B cell (primary cell): ENCODE data around the gene RASSF4. TPM values are rescaled to one million over a fixed set of nuclear protein-coding genes. Genes with fewer than 3 reads are reported as not detected.

ENCODE experiments used
- ATAC-seq: fragments of 200-7000 bp; cut with Tn5 transposase; one replicate; pipeline ENCODE4 v1.10.0; 2021; ENCODE audit warnings: low read depth, mild to moderate bottlenecking, moderate number of reproducible peaks, moderate library complexity
- CTCF ChIA-PET: fragments of 350-600 bp; sonication (Branson Sonifier 250); formaldehyde crosslinking; loops from one replicate; lab custom pipeline; 2021; ENCODE audit warnings: antibody characterized with exemption, inconsistent platforms; lab: Charles Lee
- POLR2A ChIA-PET: fragments of 350-600 bp; sonication (Branson Sonifier 250); formaldehyde crosslinking; loops from one replicate; lab custom pipeline; 2021; ENCODE audit warnings: antibody characterized with exemption; lab: Charles Lee
- DNase-seq: peaks from one replicate; pipeline ENCODE4 v3.0.0; 2013
- H2AFZ ChIP-seq: 2 replicates; pipeline ENCODE4 v1.6.1; 2012; ENCODE audit warnings: mild to moderate bottlenecking, low read depth, low read length; ENCODE audit not compliant: insufficient read depth, poor library complexity, severe bottlenecking
- H3K27ac ChIP-seq, 2 donors: 1 replicate in 1 of 2; 2 replicates in 1 of 2; pipeline ENCODE4 v1.5.1; 2012 to 2013; ENCODE audit warnings: low read length in 2 of 2, mild to moderate bottlenecking in 2 of 2, moderate library complexity in 1 of 2
- H3K27me3 ChIP-seq, 4 experiments: fragments of 200-600 bp in 1 of 4; sonication (generic) in 1 of 4; replicated peaks in 1 of 4; 1 replicate in 2 of 4; 2 replicates in 2 of 4; pipeline versions ENCODE4 v1.6.1 to v1.7.0; 2013 to 2016; ENCODE audit warnings: low read length in 3 of 4, mild to moderate bottlenecking in 2 of 4, mixed read lengths in 1 of 4, moderate library complexity in 1 of 4; ENCODE audit not compliant: insufficient read depth in 4 of 4, control insufficient read depth in 3 of 4; ENCODE audit errors: control extremely low read depth in 1 of 4
- H3K36me3 ChIP-seq, 2 experiments: replicated peaks in 1 of 2; 1 replicate in 1 of 2; 2 replicates in 1 of 2; pipeline versions ENCODE4 v1.6.1 to v1.7.1; 2013; ENCODE audit warnings: low read length in 1 of 2; ENCODE audit not compliant: insufficient read depth in 2 of 2, control insufficient read depth in 1 of 2; ENCODE audit errors: control extremely low read depth in 1 of 2, extremely low read depth in 1 of 2
- H3K4me1 ChIP-seq, 2 donors: fragments of 200-600 bp in 1 of 2; sonication (generic) in 1 of 2; 1 replicate in 1 of 2; 2 replicates in 1 of 2; pipeline versions ENCODE4 v1.5.1 to v1.6.1; 2013 to 2017; ENCODE audit warnings: low read length in 2 of 2; ENCODE audit not compliant: control insufficient read depth in 2 of 2, insufficient read depth in 2 of 2
- H3K4me2 ChIP-seq: replicated peaks from 2 replicates; pipeline ENCODE3; 2012; ENCODE audit warnings: mild to moderate bottlenecking, low read depth, low read length; ENCODE audit not compliant: poor library complexity, severe bottlenecking
- H3K4me3 ChIP-seq, 5 experiments: fragments of 200-600 bp in 1 of 5; sonication (generic) in 1 of 5; 1 replicate in 3 of 5; 2 replicates in 2 of 5; pipeline versions ENCODE4 v1.5.1 to v1.7.0; 2011 to 2016; ENCODE audit warnings: low read length in 4 of 5, mild to moderate bottlenecking in 4 of 5, low read depth in 2 of 5, control low read depth in 1 of 5, moderate library complexity in 1 of 5; ENCODE audit not compliant: insufficient read depth in 1 of 5; ENCODE audit errors: control extremely low read depth in 1 of 5, extremely low read depth in 1 of 5
- H3K79me2 ChIP-seq: fragments of 200-600 bp; sonication (generic); one replicate; pipeline ENCODE4 v1.6.0; 2016; ENCODE audit warnings: low read length; ENCODE audit not compliant: control insufficient read depth, insufficient read depth
- H3K9ac ChIP-seq: fragments of 200-600 bp; sonication (generic); 2 replicates; pipeline ENCODE4 v1.6.1; 2017; ENCODE audit warnings: mild to moderate bottlenecking, low read length, moderate library complexity
- H3K9me3 ChIP-seq, 3 donors: one replicate each; pipeline versions ENCODE4 v1.6.1 to v1.7.1; 2013; ENCODE audit warnings: low read length in 2 of 3; ENCODE audit not compliant: control insufficient read depth in 2 of 3, insufficient read depth in 1 of 3; ENCODE audit errors: control extremely low read depth in 1 of 3
- H4K20me1 ChIP-seq: 2 replicates; pipeline ENCODE4 v1.6.0; 2012; ENCODE audit warnings: mild to moderate bottlenecking, low read length; ENCODE audit not compliant: insufficient read depth, control insufficient read depth, poor library complexity, severe bottlenecking
- H3K27ac Mint-ChIP-seq: one replicate; pipeline ENCODE4 v1.8.0; 2021; ENCODE audit warnings: mixed read lengths
- H3K27me3 Mint-ChIP-seq: one replicate; pipeline ENCODE4 v1.8.0; 2021; ENCODE audit warnings: mixed read lengths
- H3K4me1 Mint-ChIP-seq: one replicate; pipeline ENCODE4 v1.8.0; 2021; ENCODE audit warnings: mixed read lengths
- H3K4me3 Mint-ChIP-seq: one replicate; pipeline ENCODE4 v1.8.0; 2021; ENCODE audit warnings: mixed read lengths
- H3K9me3 Mint-ChIP-seq: one replicate; pipeline ENCODE4 v1.8.0; 2022; ENCODE audit warnings: mixed read lengths; ENCODE audit not compliant: insufficient read depth
- EZH2 ChIP-seq: IDR thresholded peaks from 2 replicates; pipeline ENCODE4 v1.6.1; 2012; ENCODE audit warnings: borderline replicate concordance, low read depth, mild to moderate bottlenecking, moderate library complexity, low read length; ENCODE audit not compliant: insufficient read depth, poor library complexity, severe bottlenecking
- WGBS: methylation state at CpG from one replicate; pipeline ENCODE4 v1.1.5; 2013; ENCODE audit warnings: missing lambda C conversion rate; ENCODE audit not compliant: insufficient coverage; 5-methylcytosine and 5-hydroxymethylcytosine counted together
- intact Hi-C: fragments of 100-400 bp; cut with micrococcal nuclease; formaldehyde crosslinking; loops from one replicate; pipeline ENCODE4 v1.10.0; 2022
- polyA plus RNA-seq: library from polyadenylated mRNA; depleted of rRNA; stranded (reverse); fragments of >200 nt; gene quantifications from 2 replicates; pipeline ENCODE4 v1.2.3, GENCODE V29; 2012
- total RNA-seq, 2 donors: library from RNA; stranded (reverse); fragments of 120-200 nt in 1 of 2; gene quantifications; 1 replicate in 1 of 2; 2 replicates in 1 of 2; pipeline versions ENCODE4 v1.2.3 to v1.2.4, GENCODE V29; 2013 to 2022
- TF ChIP-seq, protein P1 (sequence below): fragments of 200-600 bp; IDR thresholded peaks from one replicate; pipeline ENCODE4 v1.8.0; 2022; ENCODE audit warnings: antibody characterized with exemption, mild to moderate bottlenecking

The RASSF4 gene
- total and polyA plus RNA-seq, 2 donors (not counting 1 experiment from before 2014, with no cell fraction given): 1.9 to 2.6 TPM

- no peaks in the 10 kb centered on the region for H4K20me1 ChIP-seq
- 100% methylated on average over 1 of the region's 2 CpGs for WGBS
- no peak for TF ChIP-seq EZH2
- TF ChIP-seq, protein P1, sequence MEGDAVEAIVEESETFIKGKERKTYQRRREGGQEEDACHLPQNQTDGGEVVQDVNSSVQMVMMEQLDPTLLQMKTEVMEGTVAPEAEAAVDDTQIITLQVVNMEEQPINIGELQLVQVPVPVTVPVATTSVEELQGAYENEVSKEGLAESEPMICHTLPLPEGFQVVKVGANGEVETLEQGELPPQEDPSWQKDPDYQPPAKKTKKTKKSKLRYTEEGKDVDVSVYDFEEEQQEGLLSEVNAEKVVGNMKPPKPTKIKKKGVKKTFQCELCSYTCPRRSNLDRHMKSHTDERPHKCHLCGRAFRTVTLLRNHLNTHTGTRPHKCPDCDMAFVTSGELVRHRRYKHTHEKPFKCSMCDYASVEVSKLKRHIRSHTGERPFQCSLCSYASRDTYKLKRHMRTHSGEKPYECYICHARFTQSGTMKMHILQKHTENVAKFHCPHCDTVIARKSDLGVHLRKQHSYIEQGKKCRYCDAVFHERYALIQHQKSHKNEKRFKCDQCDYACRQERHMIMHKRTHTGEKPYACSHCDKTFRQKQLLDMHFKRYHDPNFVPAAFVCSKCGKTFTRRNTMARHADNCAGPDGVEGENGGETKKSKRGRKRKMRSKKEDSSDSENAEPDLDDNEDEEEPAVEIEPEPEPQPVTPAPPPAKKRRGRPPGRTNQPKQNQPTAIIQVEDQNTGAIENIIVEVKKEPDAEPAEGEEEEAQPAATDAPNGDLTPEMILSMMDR: no peak
- DNase-seq: no peak
- H2AFZ ChIP-seq: no peak overlapping the region
- no peaks in the 10 kb centered on the region for H3K79me2 ChIP-seq
- H3K4me3 ChIP-seq: no peak overlapping the region
- intact Hi-C loops: no loop called here
- H3K9me3 ChIP-seq: no peaks in the 10 kb centered on the region
- no peak overlapping the region for H3K27ac ChIP-seq
- no peak overlapping the region for H3K4me2 ChIP-seq
- Mint-ChIP-seq H3K27ac (no peak overlapping the region), H3K9me3 (no peaks in the 10 kb centered on the region), H3K4me1 (peaks cover 11% of the 10 kb centered on the region), H3K27me3 (peaks cover 12% of the 10 kb centered on the region), H3K4me3 (no peak overlapping the region)
- peaks cover 10 to 14% of the 10 kb centered on the region in 2 donors for H3K4me1 ChIP-seq
- H3K9ac ChIP-seq: no peak overlapping the region
- ChIA-PET POLR2A (no interaction called here), CTCF (no interaction called here)
- no peaks in the 10 kb centered on the region for H3K36me3 ChIP-seq
- peaks cover 0 to 2% (median under 1%) of the 10 kb centered on the region in 4 experiments for H3K27me3 ChIP-seq
- no peak for ATAC-seq
These were observed 44.7 kb upstream of the RASSF4 start for GRCh38 chr10:44914891-44915290.

- ChIA-PET CTCF (no interaction called here), POLR2A (no interaction called here)
- Mint-ChIP-seq H3K27me3 (peaks cover 15% of the 10 kb centered on the region), H3K9me3 (no peaks in the 10 kb centered on the region), H3K27ac (no peak overlapping the region), H3K4me1 (peaks cover 11% of the 10 kb centered on the region), H3K4me3 (no peak overlapping the region)
- H3K4me1 ChIP-seq: peaks cover 10 to 14% of the 10 kb centered on the region in 2 donors
- H3K9ac ChIP-seq: no peak overlapping the region
- no peak overlapping the region for H3K4me3 ChIP-seq
- no peaks in the 10 kb centered on the region for H3K36me3 ChIP-seq
- H3K9me3 ChIP-seq: no peaks in the 10 kb centered on the region
- ATAC-seq: no peak
- TF ChIP-seq, protein P1: no peak
- TF ChIP-seq EZH2: no peak
- H3K27me3 ChIP-seq: peaks cover 0 to 2% (median under 1%) of the 10 kb centered on the region in 4 experiments
- H2AFZ ChIP-seq: no peak overlapping the region
- H3K27ac ChIP-seq: no peak overlapping the region
- no peak for DNase-seq
- no peaks in the 10 kb centered on the region for H3K79me2 ChIP-seq
- H3K4me2 ChIP-seq: no peak overlapping the region
- intact Hi-C loops: no loop called here
- 100% methylated on average over 2 of the region's 2 CpGs for WGBS
- no peaks in the 10 kb centered on the region for H4K20me1 ChIP-seq
These were observed 43.2 kb upstream of the RASSF4 start for GRCh38 chr10:44916429-44916828.
